DMS79 treated with DMSO at 0.1 percent for 48 hours (cell line): Measurements from ENCODE around the gene BLTP3B.
"Not testable (repeated sequence)": the region's sequence is repeated elsewhere in the genome, so short reads cannot be mapped to it uniquely, and the experiment has no call there.

Experiments used
- DNase-seq: peaks from one replicate; lab custom pipeline; 2025; lab: John Stamatoyannopoulos, UW

The BLTP3B gene

GRCh38 chr12:100142851-100143559 lies at the start of gene BLTP3B:
Gene BLTP3B (minus strand): TSS chr12:100142874. CDS start chr12:100142635, 239 bp downstream.
- DNase-seq = peak; percentile 95

- no peak for DNase-seq
Observed at GRCh38 chr12:100189636-100190394, 47.1 kb upstream of the BLTP3B start.

GRCh38 chr12:100188888-100189635 lies 46.4 kb upstream of the BLTP3B start:
- DNase-seq = not testable (repeated sequence)

GRCh38 chr12:100187857-100188519 lies 45.3 kb upstream of the BLTP3B start:
- DNase-seq = no peak

GRCh38 chr12:100187068-100187467 lies 44.4 kb upstream of the BLTP3B start:
- no peak for DNase-seq

- no peak for DNase-seq
Observed at GRCh38 chr12:100186071-100186470, 43.4 kb upstream of the BLTP3B start.

- DNase-seq = no peak
Observed at GRCh38 chr12:100185361-100185894, 42.8 kb upstream of the BLTP3B start.

- DNase-seq = peak; percentile 4
Observed at GRCh38 chr12:100184549-100185145, 42.0 kb upstream of the BLTP3B start.

- DNase-seq = no peak
Observed at GRCh38 chr12:100179252-100179651, 36.6 kb upstream of the BLTP3B start.

GRCh38 chr12:100176493-100176892 lies 33.8 kb upstream of the BLTP3B start:
- not testable (repeated sequence) for DNase-seq

GRCh38 chr12:100174495-100174894 lies 31.8 kb upstream of the BLTP3B start:
- no peak for DNase-seq

- DNase-seq = no peak
Observed at GRCh38 chr12:100173111-100173510, 30.4 kb upstream of the BLTP3B start.

GRCh38 chr12:100171248-100171647 lies 28.6 kb upstream of the BLTP3B start:
- DNase-seq = no peak

- DNase-seq = no peak
Observed at GRCh38 chr12:100170313-100170858, 27.7 kb upstream of the BLTP3B start.

GRCh38 chr12:100169345-100169744 lies 26.7 kb upstream of the BLTP3B start:
- no peak for DNase-seq

GRCh38 chr12:100168562-100168961 lies 25.9 kb upstream of the BLTP3B start:
- DNase-seq = no peak

- no peak for DNase-seq
Observed at GRCh38 chr12:100166232-100166631, 23.6 kb upstream of the BLTP3B start.

- no peak for DNase-seq
Observed at GRCh38 chr12:100165356-100165755, 22.7 kb upstream of the BLTP3B start.

GRCh38 chr12:100164153-100164704 lies 21.6 kb upstream of the BLTP3B start:
- DNase-seq = no peak

GRCh38 chr12:100163416-100164152 lies 20.9 kb upstream of the BLTP3B start:
- peak; percentile 75 for DNase-seq
